GM18507 (cell line): ENCODE measurements around the gene PCDHA1.

Source experiments
- DNase-seq: peaks from one replicate; pipeline ENCODE4 v3.0.0; 2011; ENCODE audit warnings: low read depth; ENCODE audit not compliant: insufficient read length; ENCODE audit errors: extremely low spot score
- FAIRE-seq: peaks from 2 replicates; lab custom pipeline; 2011; peaks lifted over from hg19 to GRCh38; lab: Jason Lieb, UNC

PCDHA1 gene

DNA sequence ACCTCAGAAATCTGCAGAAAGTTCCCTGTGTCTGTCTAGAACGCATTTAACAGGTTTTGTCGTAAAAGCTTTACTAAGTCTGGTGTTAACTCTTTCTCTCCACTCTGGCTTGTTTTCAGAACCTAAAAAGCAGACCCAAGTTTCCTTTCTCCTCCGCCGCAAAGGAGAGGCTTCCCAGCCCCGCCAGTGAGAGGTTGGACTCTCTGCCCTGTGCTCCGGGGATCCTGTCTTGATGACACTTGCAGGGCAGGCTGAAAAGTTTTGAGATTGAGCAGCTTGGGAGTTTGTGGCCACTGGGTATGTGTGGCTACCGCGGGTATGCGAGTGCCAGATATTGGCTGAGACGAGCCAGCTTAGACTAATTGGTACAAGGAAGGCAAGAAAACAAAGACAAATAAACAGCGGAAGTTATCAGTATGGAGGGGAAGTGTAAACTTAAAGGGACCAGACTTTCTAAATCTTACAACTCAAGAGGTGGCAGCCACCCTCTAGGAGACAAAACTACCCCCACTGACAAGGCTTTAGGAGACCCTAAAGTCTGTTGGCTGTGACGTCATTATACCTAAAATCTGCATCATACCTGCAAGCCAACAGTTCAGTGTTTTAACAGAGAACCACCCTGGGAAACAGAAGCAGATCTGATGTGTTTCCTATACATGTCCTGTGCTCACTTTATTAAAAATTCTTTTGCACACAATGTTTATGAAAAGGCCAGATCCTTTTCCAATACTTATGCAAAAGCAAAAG, 224.3 kb downstream of the PCDHA1 start:
- DNase-seq (no peak), FAIRE-seq (no peak)

DNA sequence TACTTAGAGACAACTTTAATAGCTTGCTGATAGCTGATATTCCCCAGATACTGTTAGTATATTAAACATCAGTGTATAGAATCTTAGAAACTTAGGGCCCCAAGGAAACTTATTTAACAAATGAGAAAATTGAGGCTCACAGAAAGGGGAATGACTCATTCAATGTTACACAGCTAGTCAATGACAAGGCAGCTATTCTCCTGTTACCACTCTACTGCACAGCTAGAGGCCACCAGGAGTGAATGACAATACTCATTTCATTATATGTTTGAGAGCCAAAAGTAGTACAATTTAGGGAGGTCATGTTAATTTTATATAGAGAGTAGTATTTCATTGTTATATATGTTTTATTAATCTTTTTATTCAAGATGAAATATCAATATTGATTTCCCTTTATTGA, 232.0 kb downstream of the PCDHA1 start:
- DNase-seq: no peak
- no peak for FAIRE-seq

- DNase-seq (no peak), FAIRE-seq (no peak)
Observed at GRCh38 chr5:141022384-141022783, 236.4 kb downstream of the PCDHA1 start.

GRCh38 chr5:141031006-141031405, 245.1 kb downstream of the PCDHA1 start:
- FAIRE-seq (no peak), DNase-seq (no peak)

DNA sequence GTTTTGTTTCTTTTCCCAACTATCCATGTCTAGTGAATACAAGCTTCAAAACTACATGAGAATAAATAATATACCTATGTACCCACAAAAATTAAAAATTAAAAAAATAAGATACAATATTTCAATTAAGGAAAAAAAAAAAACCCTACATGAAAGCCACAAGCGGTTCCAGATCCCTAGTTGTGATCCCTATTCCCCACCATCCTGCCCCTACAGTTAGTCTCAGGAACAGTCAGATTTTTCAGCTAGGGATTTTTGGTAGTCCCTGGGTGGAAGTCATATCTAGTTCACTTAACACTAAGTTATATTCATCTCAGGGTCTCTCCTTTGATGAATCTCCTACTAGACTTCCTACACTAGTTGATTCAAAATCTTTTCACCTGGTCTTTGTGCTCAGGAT, 246.7 kb downstream of the PCDHA1 start:
- DNase-seq (no peak), FAIRE-seq (no peak)

DNA sequence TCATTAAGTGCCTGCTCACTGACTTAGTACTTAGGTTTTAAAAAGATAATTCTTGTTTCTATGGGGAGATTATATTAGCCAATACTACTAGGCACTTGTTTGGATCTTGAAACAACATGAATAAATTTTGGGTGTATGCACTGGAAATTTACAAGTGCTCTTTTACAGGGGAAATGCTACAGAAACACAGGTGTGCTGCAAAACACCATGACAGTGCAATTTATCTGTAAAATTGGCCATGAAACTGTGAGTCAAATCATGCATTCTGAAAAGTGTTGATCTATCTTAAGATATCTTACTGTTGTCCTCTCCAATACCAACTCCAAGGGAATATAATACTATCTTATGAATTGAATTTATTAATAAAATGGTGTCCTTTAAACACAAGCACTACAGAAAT, 253.1 kb downstream of the PCDHA1 start:
- FAIRE-seq (no peak), DNase-seq (no peak)

DNA sequence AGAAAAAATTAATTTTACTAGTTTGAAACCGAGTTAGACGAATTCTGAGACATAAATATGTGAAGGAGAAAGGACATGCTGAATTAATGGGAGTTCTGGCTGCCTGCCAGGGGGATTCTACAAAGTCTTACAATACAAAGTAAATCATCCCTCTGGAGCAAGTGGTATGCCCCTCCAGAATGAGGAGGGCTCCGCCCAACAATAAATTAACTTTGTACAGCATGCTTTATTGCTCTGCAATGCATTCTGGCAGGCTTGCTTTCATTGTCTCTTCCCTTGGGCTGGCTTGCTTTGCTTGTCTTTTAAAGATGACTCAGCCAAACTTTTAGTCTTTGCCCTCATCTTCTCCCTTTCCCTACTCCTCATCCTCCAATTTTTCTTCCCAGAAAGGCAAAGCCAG, 253.6 kb downstream of the PCDHA1 start:
- FAIRE-seq: no peak
- DNase-seq: no peak

- FAIRE-seq (no peak), DNase-seq (no peak)
Observed at GRCh38 chr5:141040093-141040770, 254.3 kb downstream of the PCDHA1 start.

- DNase-seq (peak; percentile 30), FAIRE-seq (peak; percentile 24)
Observed at GRCh38 chr5:141040771-141041426, 255.0 kb downstream of the PCDHA1 start.

GRCh38 chr5:141041427-141041785, 255.5 kb downstream of the PCDHA1 start:
- FAIRE-seq: no peak
- no peak for DNase-seq

DNA sequence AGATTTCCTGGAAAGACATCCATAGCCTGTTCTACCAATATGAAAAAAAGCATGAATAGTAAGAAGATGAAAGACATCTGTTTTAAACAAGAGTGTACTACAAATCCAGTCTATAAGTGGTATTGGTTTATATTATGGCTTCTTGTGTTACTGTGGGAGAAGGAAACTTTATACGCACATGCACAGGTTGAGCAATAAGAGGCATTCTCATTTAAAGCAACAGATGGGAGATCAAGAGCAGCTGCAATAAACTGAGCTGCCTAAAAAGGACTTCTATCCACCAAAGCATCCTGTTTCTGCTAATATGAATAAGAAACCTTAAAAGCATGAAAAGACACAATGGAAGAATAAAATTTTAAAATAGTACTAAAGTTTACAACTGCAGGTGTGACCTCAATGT, 256.6 kb downstream of the PCDHA1 start:
- DNase-seq (no peak), FAIRE-seq (no peak)

- DNase-seq (no peak), FAIRE-seq (no peak)
Observed at GRCh38 chr5:141050622-141051520, 264.9 kb downstream of the PCDHA1 start, which contains the start of gene PCDHB1. Gene PCDHB1, plus strand, starts transcription at chr5:141051374. Its CDS starts 97 bp downstream, at chr5:141051471.

DNA sequence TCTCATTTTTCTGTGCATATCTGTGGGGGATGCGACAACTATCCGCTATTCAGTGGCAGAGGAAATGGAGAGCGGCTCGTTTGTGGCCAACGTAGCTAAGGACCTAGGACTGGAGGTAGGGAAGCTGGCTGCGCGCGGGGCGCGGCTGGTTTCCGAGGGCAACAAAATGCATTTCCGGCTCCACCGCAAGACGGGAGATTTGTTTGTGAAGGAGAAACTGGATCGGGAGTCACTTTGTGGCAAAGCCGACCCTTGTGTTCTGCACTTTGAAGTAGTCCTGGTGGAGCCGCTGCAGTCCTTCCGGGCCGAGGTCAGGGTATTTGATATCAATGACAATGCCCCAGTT, 265.6 kb downstream of the PCDHA1 start:
- DNase-seq: no peak

More for the DNA sequence above, 265.6 kb downstream of the PCDHA1 start:
- FAIRE-seq: no peak
